ENCODE measurements around the gene FKBP1A.

GRCh38 chr20:1332749-1333300, 60.0 kb downstream of the FKBP1A start:
- TF ChIP-seq POLR2A (IDR thresholded peaks at IDR 0.05; ENCODE audit: low read depth, low read length), result no peak
- TF ChIP-seq RCOR1 (IDR thresholded peaks at IDR 0.05; ENCODE audit: insufficient replicate concordance, low read length), result no peak
- TF ChIP-seq CTCF (conservative IDR thresholded peaks at IDR 0.05; ENCODE audit: low read depth, low read length), result no peak
- TF ChIP-seq MXI1 (IDR thresholded peaks at IDR 0.05; ENCODE audit: borderline replicate concordance, low read depth, low read length), result no peak
- TF ChIP-seq FOS (IDR thresholded peaks at IDR 0.05; ENCODE audit: low read depth, low read length), result no peak
- no peak for TF ChIP-seq MAFK (IDR thresholded peaks at IDR 0.05; ENCODE audit: low read depth, low read length)
